NOMO-1 treated with DMSO at 0.1 percent for 48 hours (cell line): ENCODE measurements around the gene ARMC3.
"Not testable (repeated sequence)": the region's sequence is repeated elsewhere in the genome, so short reads cannot be mapped to it uniquely, and the experiment has no call there.

Experiments used
- DNase-seq: peaks from one replicate; lab custom pipeline; 2025; ENCODE audit not compliant: unreplicated experiment; lab: John Stamatoyannopoulos, UW

ARMC3 gene

DNA sequence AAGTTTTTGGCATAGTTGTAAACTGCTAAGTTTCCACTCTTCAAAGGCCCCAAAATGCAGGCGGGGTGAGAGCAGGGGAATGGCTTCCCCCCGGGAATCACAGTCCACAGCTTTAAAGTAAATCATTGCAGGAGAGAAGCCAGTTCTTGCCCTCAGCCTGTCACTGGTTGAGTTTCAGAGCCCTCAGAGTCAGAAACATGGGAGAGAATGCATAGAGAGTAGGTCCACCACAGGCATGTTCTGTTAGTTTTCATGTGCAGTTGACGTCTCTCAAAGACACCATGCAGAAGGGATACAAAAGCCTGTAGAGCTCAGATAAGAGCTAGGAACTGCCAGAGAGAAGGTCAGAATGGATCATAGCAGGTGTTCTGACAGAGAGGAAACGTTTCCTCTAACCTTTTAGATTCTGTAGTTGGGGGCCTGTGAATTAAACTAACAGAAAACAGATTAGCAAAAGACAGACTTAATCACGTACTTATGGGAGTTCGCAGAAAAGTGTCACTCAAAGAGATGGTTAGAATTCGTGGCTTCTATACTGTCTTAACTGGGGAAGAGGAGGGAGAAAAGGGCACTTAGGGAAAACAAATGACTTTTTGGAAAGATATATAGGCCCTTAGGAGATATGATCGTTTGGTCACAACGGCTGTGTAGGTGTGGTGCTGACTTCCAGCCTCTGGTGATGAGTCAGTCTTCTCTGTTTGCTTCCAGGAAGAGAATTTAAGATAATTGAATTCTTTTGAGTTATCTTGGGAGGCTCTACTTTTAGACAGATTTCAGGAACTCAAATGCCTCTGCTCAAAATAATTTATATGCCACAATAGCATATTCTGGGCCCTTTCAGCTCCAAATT is 119.6 kb downstream of the ARMC3 start:
- no peak for DNase-seq

DNA sequence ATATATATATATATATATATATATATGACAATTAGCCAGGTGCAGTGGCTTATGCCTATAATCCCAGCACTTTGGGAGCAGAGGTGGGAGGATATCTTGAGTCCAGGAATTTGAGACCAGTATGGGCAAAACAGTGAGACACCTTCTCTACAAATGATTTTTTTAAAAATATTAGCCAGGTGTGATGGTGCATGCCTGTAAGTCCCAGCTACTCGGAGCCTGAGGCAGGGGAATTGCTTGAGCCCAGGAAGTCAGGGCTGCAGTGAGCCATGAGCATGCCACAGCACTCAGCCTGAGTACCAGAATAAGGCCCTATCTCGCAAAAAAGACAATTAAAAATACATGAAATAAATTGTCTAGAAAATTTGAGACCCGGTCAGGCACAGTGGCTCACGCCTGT is 120.3 kb downstream of the ARMC3 start:
- no peak for DNase-seq

DNA sequence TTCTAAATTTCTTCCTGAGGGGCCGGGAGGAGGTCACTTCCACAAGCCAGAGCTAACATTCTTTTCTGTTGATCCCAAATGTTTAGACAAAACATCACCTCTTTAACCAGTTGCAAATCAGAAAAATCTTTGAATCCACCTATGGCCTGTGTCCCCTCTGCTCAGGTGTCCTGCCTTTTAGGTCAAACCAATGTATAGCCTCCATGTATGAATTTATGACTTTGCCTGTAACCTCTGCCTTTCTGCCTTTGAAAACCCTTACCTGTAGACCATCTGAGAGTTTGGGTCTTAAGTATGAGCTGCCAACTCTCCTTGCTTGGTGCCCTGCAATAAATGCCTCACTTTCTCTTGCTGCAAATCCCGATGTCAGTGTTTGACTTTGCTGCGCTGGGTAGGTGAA is 123.4 kb downstream of the ARMC3 start:
- DNase-seq, result no peak

DNA sequence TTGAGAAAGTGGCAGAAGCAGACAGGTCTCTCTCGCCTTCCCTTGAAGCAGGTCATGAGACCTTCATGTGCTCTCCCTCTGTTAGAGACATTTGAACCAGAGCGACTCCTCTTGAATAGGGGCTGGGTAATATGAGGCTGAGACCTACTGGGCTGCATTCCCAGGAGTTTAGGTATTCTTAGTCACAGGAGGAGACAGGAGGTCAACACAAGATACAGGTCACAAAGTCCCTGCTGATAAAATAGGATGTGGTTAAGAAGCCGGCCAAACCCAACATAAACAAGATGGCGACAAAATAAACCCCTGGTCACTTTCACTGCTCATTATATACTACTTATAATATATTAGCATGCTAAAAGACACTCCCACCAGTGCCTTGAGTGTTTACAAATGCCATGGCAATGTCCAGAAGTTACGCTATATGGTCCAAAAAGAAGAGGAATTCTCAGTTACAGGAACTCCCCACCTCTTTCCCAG is 124.0 kb downstream of the ARMC3 start:
- DNase-seq, result no peak

DNA sequence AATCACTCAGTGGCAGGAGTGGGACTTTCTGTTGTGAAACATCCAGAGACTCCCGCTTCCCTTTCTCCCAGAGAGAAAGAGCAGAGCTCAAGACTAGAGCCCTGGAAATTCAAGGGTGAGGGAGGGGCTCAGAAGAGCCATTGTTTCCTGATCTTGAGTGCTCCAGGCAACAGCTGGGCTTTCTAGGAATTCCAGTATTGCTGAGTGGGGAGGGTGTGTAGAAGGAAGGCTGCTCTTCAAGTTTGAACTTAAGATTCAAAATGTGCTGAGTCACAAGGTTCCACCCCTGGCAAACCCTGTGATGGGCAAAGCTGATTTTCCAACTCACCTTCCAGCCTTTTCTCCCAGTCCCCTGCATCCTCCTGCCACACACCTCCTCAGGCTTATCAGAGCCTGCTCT is 125.2 kb downstream of the ARMC3 start:
- DNase-seq, result no peak

DNA sequence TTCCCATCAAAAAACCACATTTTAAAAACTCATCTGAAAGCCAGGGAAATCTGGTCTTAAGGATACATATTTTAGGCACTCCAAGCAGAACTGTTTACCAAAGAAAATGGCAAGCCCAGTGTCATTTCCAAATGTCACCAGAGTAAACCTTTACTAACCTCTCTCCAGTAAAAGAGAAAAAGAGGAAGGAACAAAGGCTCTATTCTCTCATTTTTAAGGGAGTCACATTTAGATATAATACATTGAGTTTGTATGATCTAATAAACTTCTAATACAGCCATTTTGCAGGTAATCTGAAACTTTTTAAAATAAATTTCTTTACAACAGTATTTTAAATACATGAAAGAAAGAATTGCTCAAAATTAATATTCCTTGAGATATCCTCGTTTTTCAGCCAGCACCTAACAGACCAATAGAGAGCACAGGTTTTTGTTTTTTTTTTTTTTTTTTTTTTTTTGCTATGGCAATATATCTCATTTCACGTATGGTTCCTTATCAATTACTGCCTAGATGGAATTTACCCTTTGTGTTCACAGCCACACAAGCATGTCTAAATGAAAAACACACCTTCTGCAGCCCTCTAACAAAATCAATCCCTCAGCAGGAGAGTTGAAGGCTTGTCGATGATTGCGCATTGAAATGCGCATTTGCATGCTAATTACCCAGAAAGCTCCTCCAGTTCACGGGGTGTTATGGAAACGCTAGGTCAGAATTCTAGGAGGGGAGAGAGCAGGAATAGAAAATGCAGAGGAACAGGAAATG is 127.8 kb downstream of the ARMC3 start:
- no peak for DNase-seq

DNA sequence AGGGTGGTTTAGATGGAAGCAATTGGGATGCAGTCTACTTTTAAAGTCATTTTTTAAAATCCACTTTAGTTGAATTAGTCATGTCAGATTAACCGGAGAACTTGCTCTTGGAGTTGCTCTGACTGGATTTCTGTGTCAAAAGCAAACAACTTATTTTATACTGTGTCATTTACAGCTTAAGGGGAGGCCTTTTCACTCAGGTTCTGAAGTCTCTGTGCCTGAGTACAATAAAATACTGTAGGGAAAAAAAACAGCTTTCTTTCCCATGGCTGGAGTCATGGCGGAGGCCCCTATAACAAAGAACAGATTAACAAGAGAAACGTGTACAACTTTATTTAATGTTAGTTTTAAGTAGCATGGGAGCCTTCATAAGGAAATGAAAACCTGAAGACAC is 128.3 kb downstream of the ARMC3 start:
- DNase-seq, result no peak

DNA sequence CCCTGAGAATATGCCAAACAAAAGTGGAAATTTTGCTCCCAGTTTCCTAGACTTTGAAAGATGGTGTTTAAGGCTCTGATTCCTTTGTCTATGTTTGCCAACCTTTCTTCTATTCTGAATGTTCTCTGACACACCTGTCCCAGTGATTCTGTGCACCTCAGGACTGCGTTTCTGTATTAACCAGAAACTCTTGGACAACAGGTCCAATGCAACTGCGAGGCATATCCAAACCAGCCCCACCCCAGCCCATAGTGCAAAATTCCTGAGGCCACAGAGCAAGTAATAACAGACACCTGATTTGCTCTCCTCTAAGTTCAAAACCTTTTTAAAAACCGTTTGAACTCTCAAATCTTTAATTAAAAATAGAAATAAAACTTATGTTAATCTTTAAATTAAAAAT is 130.5 kb downstream of the ARMC3 start:
- no peak for DNase-seq

DNA sequence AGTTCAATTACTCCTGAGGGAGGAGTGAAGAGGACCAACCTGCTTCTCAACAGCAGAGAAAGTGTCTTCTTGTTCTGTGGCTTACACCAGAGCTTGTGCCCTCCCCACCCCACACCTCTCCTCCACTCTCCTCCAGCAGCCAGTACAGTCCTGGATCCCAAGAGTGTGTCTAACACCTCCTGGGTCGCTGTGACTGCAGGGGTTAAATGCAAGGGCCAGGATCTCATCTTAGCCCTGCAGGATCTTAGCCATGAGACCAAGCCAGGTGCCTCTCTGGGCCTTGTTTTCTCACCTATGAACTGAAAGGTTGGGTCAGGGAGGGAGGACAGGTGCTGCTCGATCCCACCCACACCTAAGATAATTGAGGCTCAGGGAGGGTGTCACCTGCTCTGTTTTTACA is 133.1 kb downstream of the ARMC3 start:
- DNase-seq, result no peak

DNA sequence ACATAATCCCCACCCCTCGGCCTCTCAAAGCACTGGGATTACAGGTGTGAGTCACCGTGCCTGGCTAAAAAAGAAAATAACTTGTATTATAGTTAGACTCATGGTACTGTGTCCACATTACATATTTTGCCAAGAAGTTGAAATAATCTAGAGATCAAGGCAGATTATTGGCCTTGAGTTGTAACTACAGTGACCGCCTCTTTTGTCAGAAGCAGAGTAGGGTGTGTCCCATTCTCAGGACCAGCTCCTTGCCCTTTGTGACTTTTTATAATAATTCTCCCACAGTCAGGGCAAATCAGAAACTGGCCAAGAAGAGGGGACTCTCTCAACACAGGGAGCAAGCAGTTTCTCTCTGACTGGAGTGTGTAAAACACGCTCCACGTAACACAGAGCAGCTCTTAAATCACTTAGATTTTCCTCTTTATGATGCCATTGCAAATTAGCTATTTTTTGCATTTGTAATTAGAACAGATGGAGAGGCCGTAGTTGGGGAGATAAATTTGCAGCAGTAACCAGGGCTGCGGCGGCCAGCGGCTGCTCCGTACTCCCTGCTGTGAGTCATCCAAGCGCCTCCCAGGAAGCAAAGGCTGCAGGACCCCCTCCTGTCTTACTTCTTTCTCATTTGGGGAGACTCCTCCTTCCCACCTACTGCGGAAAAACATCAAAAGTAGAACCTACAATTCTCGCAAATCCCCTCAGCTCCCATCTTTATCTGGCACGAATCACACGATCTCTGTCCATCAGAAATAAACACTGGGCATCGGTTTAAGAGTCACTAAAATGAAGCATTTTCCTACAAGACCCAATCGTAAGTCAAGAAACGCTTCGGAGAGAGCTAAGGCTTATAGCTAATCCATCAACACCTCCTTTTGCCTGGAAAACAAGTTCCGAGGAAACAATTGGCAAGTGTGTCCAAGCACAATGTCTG is 135.5 kb downstream of the ARMC3 start:
- no peak for DNase-seq

DNA sequence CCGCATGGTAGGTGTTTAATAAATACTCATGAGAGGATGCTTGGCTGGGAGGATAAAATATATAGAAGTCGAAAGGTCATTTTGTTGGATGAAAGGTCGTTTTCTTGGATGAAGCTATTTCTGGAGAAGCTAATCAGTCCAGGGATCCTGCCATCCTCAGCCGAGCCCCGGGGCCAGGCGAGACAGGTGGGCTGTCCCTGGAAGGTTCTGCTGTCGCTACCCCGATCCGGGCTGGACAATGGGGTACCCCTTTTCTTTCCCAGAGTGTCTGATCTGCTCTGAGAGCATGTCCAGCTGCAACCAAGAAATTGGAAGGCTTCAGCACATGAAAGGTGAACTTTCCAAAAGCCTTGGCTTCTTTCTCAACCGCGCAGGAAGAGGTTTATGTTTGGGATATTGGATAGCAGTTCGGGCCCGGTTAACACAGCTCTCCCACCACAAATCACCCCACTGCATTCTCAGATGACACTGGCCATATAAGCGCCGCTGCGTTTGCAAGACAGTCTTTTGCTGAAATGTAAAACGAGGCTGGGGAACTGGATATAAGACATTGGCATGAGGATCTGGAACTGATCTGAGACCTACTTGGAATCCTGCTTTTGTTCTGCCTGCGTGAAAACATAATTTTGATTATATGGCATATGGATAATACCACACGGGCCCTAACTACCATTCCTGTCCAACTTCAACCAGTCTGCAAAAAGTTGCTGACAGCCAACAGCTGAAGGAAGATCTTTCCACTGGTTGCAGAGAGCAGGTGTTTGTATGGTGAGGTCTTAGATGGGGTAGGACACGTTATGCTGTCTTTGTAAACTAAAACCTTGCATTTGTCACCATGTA is 136.3 kb downstream of the ARMC3 start:
- no peak for DNase-seq

DNA sequence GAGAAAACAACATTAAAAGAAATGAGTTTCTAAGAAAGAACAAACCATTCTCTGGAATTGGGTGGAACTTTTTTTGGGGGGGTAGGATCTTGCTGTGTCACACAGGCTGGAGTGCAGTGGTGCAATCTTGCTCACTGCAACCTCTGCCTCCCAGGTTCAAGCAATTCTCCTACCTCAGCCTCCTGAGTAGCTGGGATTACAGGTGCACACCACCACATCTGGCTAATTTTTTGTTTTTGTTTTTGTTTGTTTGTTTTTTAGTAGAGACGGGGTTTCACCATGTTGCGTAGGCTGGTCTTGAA is 136.9 kb downstream of the ARMC3 start:
- not testable (repeated sequence) for DNase-seq

DNA sequence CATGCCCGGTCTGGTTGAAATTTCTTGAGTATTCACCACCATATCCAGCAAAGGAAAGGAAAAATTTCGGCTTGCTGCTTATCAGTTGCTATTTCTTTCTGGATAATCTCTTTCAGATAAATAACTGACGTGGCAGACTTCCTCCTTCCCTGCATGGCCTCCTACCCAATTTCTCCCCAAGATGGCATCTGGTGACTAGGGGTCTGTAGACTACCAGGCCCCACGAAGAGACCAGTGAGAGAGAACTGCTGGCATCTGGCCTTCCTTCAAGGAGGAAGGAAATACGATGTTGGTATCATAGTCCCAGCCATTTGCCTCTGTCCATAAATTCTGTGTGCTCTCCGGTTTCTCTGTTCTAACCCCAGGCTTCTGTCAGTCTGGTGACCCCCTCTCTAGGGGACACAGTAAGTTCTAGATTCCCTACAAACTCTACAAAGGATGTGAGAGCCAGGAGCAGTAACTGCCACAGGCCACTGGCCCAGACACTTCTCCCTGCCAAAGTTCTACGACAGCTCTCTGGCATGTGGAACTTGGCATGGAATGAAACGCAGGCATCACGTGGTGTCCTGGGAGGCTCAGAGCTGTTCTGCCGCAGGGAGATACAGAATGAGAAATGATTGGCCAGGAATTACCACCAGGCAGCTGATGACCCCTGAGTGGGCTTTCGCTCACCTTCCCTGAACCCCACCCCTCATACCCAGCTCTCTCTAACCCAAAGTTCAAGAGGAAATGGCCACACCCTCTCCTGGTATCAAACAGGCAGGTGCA is 137.5 kb downstream of the ARMC3 start:
- no peak for DNase-seq

DNA sequence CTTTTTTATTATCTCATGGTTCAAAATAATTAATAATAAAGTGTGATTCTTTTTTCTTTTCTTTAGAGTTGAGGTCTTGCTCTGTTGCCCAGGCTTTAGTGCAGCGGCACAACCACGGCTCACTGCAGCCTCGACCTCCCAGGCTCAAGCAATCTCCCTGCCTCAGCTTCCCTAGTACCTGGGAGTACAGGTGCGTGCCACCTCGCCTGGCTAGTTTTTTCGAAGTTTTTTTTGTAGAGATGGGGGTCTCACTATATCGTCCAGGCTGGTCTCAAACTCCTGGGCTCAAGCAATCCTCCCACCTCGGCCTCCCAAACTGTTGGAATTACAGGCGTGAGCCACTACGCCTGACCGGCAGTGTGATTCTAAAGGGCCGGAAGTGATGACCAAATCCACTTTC is 139.5 kb downstream of the ARMC3 start:
- no peak for DNase-seq

DNA sequence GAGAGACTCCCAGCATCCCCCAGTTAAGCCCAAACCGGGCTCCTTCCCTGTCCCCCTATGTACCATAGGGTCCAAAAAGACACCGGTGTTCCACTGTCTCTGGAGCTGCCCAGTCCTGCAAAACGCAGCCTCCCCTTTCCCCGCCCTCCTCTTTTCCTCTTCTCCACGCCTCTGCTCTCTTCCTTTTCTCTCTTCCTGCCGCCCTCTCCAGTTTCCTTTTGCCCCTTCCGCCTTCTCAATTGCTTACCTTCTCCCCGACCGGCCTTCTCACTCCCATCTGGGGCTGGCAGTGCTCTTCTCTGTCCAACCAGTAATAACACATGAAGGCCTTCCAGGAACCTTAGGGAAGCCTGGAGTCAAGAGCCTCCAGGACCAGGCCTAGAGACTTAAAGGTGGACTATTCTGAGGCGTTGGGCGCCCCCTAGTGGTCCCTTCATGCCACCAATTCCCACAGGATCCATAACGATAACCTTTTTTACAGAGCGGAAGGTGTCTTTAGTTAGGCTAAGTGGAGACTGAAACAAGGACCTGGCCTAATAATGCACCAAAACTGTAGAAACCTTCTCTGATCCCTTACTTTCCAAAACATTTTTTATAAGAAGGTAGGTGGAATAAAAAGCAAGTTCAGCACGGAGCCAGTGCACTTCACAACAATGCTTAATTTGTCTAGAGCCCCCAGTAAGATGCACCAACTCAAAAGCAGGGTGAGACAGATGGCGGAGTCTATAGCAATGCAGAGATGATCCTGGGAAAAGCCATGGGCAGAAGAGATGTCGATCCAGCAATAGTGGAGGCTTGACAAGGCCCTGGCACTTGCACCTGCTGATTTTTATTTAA is 140.3 kb downstream of the ARMC3 start:
- peak; percentile 59 for DNase-seq

DNA sequence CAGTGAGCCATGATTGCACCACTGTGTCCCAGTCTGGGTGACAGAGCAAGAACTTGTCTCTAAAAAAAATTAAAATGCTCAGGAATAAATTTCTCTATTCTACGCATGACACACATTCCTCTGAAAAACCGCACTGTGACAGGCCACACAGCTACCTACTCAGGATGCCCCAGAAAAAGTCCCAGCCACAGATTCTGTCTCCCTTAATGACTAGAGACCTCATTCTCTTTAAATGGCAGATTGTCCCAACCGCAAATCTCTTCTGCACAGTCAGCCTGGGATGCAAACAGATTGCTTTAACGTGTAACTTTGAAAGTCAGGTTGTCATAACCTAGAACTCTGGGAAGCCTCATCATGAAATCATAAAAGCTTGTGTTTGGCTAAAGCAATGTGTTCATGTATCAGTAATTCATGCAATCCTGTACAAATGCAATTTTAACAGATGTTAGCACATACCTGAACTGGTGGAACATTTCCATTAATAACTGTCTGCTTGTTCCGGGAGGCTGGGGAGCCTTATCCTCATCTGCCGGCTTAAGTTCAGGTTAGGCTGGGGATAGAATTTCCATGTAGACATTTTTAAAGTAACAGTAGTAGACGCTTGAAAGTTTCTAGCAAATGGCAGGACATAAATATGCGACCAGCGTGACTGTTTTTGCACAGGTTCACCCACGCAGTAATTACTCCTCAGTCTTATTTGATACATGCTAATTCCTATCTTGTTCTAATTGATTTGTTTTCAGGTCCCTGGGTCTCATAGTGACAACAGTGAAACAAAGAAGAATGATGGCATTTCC is 141.4 kb downstream of the ARMC3 start:
- DNase-seq, result no peak

DNA sequence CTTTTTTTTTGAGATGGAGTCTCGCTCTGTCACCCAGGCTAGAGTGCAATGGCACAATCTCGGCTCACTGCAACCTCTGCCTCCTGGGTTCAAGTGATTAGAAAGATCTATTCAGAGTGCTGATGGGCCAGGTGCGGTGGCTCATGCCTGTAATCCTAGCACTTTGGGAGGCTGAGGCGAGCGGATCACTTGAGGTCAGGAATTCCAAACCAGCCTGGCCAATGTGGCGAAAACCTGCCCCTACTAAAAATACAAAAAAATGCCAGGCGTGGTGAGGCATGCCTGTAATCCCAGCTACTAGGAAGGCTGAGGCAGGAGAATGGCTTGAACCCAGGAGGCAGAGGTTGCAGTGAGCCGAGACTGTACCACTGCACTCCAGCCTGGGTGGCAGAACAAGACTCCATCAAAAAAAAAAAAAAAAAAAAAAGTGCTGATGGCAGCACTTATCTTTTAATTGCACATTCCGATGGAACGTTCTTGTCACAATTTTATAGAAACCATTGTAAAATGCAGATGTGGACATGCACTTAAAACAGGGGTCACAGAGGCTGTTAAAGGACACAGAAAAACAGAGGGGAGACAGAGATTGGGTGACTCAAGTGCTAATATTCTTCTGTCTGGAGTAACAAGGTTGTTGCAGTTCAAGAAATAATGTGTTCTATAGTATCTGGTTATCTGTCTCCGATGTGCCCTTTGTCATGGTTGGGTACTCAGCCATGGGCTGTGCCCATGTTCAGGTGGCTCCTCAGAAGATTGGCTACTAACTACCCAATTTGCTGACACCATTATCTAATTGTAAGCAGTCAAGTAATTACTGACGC is 142.4 kb downstream of the ARMC3 start:
- DNase-seq, result not testable (repeated sequence)
